Activated CD8-positive, alpha-beta memory T cell treated with anti-CD3 and anti-CD28 coated beads for 4 hours (primary cell): Measurements from ENCODE around the gene PLEKHF1.

ENCODE experiments used
- DNase-seq, 2 donors: peaks; one replicate each; pipeline ENCODE4 v3.0.0-alpha.2; 2020; ENCODE audit warnings: low read depth in 2 of 2

Gene PLEKHF1

GRCh38 chr19:29634423-29635130 is 30.7 kb upstream of the PLEKHF1 start:
- DNase-seq = no peak

DNA sequence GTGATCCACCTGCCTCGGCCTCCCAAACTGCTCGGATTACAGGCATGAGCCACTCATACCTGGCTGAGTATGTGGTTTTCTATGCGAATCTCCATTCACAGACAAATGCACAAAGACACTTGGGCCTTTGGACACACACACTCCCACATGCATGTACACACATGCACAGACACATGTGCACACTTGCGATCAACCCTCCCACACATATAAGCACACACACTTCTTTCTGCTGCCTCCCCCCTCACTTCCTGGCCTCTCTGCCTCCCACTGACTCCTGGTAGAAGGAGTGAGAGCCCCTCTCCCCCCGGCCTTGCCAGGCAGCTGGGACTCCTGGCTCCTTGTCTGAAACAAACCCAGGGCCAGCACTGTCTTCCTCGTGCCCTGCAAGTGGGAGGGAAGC is 29.3 kb upstream of the PLEKHF1 start:
- no peak for DNase-seq

- DNase-seq = no peak
Observed at GRCh38 chr19:29636553-29637360, 28.5 kb upstream of the PLEKHF1 start.

- DNase-seq = no peak
Observed at GRCh38 chr19:29639086-29639485, 26.2 kb upstream of the PLEKHF1 start.

DNA sequence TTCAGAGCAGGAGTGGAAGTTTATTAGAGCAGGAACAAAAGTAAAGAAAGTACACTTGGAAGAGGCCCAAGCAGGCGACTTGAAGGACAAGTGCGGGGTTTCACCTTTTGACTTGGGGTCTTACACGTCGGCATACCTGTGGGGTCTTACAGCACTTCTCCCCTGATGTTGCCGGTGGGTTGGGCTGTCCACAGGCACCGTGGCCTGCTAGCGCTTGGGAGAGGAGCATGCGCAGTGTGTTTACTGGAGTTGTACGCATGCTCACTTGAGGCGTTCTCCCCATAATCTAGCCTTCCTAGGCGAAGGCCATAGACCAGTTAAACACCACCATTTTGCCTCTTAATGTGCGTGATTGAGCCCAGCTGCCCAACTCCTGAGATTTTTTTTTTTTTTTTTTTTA is 25.0 kb upstream of the PLEKHF1 start:
- DNase-seq = no peak

DNA sequence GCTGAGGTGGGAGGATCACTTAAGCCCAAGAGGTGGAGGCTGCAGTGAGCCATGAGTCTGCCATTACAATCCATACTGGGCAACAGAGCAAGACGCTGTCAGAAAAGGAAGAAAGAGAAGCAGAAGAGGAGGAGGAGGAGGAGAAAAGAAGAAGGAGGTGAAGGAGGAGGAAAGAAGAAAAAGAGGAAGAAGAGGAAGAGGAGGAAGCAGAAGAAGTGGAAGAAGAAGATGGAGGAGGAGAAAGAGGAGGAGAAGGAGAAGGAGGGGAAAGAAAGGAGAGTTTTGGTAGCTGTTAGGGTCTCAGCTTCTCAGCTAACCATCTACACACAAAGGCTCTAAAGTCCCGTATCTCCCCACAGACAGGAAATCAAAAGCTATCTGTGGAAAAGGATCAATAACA is 23.7 kb upstream of the PLEKHF1 start:
- DNase-seq = no peak

DNA sequence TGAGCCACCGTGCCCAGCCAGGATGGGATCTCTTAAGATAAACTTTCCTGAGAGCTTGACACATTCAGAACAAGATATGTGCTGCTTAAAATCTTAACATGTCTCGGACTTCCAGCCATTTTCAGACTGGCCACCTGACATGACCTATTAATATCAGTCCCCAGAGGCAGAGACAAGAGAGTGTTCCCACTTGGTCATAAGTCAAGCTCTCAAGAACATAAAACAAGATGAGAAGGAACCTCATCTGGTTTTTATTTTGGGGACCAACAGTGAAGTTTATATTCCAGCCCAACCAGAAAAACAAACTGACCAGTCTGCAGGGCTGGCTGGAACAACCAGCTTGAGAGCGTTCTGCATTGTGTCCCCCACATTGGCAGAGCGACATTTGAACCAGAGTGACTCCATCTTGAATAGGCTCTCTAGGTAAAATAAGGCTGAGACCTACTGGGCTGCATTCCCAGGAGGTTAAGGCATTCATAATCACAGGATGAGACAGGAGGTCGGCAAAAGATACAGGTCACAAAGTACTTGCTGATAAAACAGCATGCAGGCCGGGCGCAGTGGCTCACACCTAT is 21.8 kb upstream of the PLEKHF1 start:
- no peak for DNase-seq

DNA sequence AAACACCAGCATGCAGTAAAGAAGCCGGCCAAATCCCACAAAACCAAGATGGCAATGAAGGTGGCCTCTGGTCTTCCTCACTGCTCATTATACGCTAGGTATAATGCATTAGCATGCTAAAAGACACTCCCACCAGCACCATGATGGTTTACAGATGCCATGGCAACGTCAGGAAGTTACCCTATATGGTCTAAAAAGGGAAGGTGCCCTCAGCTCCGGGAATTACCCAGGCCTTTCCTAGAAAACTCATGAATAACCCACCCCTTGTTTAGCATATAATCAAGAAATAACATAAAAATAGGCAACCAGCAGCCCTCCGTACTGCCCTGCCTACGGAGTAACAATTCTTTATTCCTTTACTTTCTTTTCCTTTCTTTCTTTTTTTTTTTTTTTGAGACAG is 21.1 kb upstream of the PLEKHF1 start:
- no peak for DNase-seq

GRCh38 chr19:29645491-29645867 is 19.8 kb upstream of the PLEKHF1 start:
- DNase-seq = no peak

GRCh38 chr19:29645911-29646310 is 19.4 kb upstream of the PLEKHF1 start:
- no peak for DNase-seq

DNA sequence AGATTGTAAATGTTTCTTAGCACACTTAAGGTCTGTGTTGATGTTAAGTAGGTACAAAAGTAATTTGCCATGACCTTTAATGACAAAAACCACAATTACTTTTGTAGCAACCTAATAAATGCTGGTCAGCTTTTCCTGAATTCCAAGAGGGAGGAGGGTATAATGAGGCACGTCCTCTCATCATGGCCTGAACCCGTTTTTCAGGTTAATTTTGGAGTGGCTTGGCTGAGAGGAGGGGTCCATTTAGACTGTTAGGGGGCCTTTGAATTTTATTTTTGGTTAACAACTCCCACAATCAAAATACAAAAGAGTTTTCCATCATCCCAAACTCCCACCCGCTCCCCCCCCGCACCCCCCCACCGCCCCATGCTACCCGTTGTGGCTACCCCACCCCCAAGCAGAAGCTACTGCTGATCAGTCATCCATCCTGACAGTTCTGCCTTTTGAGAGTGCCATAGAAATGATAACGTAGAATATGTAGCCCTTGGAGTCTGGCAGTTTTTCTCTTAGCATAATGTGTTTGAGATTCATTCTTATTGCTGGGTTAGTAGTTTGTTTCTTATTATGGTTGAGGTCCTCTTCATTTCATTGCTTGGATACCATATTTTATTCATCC is 14.4 kb upstream of the PLEKHF1 start:
- DNase-seq = no peak

DNA sequence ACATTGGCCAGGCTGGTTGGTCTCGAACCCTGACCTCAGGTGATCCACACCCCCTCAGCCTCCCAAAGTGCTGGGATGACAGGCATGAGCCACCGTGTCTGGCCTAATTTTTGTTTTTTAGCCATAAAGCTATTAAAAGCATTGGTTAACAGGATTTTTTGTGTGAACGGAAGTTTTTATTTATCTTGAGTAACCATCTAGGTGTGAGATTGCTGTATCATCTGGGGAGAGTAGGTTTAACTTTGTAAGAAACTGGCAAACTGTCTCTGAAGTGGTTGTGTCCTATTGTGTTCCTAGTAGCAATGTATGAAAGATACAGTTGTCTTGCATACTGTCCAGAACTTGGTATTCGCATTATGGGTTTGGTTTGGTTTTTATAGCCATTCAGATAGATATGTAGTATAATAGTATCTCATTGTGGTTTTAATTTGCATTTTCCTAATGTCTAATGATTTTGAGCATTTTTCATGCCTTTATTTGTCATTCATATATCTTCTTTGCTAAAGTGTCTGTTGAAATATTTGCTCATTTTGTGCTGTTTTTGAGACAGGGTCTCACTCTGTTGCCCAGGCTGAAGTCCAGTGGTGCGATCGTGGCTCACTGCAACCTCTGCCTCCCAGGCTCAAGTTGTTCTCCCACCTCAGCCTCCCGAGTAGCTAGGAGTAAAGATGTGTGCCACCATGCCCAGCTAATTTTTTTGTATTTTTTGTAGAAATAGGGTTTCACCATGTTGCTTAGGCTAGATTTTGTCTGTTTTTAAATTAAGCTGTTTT is 13.5 kb upstream of the PLEKHF1 start:
- no peak for DNase-seq

DNA sequence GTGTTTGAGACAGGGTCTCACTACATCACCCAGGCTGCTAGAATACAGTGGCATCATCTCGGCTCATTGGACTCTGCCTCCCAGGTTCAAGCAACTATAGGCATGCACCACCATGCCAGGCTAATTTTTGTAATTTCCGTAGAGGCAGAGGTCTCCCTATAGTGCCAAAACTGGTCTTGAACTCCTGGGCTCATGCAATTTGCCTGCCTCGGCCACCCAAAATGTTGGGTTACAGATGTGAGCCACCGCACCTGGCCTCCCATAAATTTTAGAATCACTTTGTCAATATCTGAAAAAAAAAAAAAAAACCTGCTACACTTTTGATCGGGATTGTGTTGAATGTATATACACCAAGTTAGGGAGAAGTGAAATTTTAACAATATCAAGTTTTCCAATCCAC is 11.9 kb upstream of the PLEKHF1 start:
- DNase-seq = no peak

DNA sequence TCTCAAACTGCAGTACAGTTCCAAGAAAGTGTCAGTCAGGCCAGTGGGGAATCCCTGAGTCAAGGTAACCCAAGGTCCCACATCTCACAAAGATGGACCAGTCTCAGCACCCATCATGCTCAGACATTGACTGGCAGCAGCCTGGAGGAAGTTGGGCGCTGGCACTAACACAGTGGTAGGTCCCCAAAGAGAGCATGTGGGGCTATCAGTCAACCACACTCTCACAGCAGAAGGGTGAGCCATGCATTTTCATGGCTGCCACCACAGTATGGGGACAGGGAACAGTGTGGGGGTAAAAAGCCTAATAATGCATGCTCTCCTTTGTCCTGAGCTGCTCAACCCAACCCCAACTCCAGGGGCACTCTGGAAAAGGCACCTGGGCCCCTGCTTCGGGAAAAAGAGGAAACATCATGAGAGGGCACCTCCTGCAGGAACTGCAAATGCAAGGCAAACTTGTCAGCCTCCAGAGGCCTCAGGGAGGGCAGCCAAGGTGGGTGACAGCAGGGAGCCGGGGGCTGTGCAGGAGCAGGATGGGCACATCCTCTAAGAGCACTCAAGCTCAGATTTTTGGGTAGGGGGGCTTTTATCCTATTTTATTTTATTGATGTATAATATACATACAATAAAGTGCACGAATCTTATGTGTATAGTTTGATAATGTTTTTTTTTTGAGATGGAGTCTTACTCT is 9.5 kb upstream of the PLEKHF1 start:
- DNase-seq = no peak

- no peak for DNase-seq
Observed at GRCh38 chr19:29658221-29658991, 6.9 kb upstream of the PLEKHF1 start.

DNA sequence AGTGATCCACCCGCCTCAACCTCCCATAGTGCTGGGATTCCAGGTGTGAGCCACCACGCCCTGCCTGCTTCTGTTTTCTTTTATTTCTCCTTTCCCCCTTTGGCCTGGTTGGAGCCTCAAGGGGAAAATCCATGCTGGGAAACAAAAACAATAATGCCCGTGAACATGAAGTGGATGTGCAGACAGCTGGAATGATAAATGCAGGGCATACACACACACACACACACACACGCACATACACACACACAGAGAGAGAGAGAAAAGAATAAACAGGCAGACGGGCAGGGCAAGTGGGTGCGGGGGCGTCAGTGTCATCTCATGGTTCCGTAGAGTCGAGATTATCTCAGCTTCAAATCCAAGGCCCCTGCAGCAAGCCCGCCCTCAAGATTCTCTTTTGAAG is 4.4 kb upstream of the PLEKHF1 start:
- DNase-seq = peak in 1 of 2 donors; percentile 45

DNA sequence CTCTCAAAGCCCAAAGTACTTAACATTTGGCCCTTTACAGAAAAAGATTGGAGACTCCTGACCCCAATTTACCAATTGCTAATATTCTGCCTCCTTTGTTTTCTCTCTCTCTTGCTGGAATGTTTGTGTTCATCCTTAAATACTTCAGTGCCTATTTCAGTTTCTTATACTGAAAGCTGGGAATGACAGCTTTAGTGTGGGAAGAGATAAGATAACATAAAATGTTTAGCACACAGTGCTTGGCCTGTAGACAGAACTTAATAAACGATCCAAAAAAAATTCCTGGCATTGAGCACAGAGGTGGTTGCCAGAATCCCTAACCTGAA is 3.0 kb upstream of the PLEKHF1 start:
- DNase-seq = no peak

DNA sequence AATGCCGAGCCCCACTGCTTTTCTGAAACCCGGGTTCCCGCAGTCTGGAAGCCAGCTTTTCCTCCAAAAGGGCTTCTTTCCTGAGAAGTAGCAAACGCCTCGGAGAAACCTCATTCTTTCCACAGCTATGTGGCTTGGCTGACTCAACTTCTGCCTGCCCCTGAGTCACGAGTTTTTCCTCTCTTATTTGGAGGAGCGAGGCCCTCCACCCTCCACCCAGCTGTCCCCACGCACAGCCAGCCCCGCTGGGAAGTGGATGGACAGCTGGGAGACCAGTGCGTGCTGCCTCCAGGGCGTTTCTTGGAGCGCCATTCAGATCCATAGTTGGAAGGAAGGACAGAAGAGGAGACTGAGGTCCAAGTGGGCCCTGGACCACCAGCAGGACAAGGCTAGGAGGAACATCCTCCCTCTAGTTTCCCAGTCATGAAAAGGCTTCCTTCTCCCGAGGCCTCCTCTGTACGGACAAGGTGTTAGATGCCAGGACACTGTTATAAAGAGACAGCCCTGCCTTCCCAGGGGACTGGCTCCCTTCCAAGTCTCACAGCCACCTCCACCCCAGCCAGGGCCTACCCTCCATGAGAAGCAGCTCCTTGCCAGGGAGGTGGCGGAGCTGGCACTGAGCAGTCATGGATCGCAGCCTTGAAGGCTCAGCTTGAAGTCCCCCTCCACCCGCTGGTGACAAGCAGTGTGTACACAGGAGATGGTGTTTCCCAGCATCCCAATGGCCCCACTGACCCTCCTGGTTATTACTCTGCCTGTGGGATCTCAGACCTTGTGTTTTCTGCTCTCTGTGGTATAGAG is 2.5 kb upstream of the PLEKHF1 start:
- DNase-seq = no peak

DNA sequence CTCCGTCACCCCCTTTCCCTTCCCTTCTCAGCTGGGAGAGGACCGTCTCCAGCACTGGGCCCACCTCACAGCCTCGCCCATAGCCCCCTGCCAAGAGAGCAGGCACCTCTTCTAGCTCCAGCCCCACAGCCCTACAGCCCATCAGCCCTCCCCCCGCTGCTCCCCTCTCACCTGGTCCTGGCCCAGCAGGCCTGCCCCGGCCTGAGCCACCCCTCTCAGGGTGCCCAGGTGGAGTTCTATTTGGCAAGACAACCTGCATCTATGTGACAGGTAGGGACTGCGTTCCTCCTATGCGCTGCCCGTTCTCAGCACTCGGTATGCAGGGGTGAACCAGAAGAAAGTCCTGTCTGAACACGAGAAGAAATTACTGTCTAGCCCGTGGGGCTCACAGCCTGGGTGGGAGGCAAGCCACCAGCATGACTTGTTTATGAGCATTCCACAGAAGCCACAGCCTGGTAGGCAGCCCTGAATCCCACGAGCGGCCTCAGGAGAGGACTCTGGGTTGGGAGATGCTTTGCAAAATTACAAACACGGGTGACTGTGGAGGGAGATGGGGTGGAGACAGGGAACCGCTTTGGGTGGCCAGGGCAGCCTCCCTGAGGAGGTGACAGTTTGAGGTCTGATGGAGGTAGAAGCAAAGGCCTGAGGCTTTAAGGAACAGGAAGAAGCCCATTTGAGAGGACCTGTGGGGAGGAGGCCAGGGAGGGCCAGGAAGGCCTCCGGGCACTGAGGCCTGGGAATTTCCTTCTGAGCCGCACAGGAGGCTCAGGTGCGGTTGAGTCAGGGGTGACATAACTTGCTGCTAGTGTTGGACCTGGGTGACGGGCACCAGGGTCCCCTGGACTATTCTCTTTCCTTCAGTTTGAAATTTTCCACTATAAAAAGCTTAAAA is 1.2 kb upstream of the PLEKHF1 start:
- DNase-seq = no peak
